ENCODE data around the gene CHD6.
"Not testable (repeated sequence)": the region's sequence is repeated elsewhere in the genome, so short reads cannot be mapped to it uniquely, and the experiment has no call there.

The CHD6 gene

GRCh38 chr20:41553142-41553879 lies 64.9 kb downstream of the CHD6 start:
- no peak overlapping the region for H3K4me3 ChIP-seq
- H3K27ac ChIP-seq: peak overlapping the region in 3 of 21 experiments; percentile 22 to 40 (median 36)

DNA sequence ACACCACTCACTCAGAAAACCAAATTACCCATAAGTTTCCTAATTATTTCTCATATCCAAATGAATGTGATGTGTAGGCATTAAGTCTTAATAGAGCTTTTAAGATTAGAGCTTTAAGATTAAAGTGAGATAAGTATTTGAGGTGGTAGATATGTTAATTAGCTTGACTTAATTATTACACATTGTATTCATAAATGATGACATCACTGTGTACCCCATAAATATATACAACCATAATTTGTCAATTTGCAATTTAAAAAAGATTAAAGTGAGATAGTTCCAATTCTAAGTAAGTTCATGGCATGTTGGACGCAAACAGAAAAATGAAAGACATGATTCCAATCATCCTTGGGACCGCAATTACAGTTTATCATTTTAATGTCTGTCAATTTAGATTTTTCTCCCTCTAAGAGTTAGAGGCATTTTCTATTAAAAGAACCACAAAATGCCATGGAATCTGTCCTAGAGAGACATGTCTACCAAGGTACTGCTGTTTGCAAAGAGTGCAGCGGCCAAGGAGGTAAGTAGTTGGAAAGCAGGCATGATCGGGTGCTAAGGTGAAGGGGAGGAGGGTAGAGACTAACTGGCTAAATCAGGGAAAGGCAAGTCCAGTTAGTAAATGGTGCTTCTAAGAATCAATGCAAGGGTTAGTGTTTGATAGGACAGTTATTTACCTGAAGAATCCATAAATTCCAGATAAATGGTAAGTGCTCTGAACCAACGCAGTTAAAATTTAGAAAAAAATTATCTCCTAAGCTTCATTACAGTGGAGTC lies 65.7 kb downstream of the CHD6 start:
- no peak overlapping the region for H3K27ac ChIP-seq
- no peak overlapping the region for H3K4me3 ChIP-seq

DNA sequence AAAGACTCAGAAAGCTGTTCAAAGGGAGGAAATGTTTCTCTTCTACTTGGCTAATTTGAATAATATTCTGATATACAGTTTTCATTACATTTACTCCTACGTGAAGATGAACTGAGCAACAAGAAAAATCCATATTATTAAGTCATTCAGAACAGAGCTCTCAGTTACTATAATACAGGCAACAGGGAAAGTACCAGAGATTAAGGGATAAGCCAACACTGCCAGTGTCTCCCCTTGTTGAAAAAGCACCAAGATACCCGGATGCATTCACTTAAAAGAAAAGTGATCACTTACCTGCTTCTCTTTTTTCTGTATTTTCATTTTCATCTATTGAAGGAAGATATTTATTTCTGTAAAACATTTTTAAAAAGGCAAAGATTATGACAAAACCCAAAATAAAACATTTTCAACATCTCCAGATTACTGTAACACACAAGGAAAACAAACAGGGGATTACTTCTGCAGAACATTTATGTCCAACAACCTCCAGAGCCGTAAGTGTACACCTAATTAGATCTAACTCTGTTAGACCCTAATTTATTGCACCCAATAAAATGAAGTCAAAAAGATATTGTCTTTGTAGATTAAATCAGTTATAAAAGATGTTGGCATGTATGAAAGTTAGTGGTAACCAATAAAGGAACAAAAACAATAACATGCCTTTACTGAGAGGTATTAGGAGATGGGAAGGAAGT lies 67.0 kb downstream of the CHD6 start:
- H3K4me3 ChIP-seq: no peak overlapping the region
- H3K27ac ChIP-seq: no peak overlapping the region

- no peak overlapping the region for H3K27ac ChIP-seq
These were observed 71.0 kb downstream of the CHD6 start for GRCh38 chr20:41547221-41547620.

DNA sequence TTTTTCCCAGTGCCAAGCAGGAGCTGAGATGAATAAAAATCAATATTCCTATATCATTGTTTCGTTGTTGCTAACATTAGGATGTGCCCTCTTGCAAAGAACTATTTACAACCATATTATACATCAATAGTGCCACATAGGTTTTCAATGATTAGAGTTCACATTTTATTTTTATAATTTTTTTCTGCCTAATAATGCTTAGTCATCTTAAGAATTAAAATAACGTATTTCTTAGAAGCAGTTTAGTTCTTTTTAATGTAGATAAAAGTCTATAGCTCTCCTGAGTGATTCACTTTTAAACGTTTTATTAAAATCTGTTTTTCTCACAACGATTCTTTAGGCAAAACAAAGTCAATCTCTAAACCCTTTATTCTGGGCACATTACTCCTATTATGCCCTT lies 71.6 kb downstream of the CHD6 start:
- Histone ChIP-seq H3K27ac (no peak overlapping the region), H3K4me3 (no peak overlapping the region)

More at GRCh38 chr20:41547221-41547620, 71.0 kb downstream of the CHD6 start:
- no peak overlapping the region for H3K4me3 ChIP-seq

GRCh38 chr20:41544472-41544871 lies 73.7 kb downstream of the CHD6 start:
- no peak overlapping the region for H3K4me3 ChIP-seq

GRCh38 chr20:41540918-41541317 lies 77.3 kb downstream of the CHD6 start:
- no peak overlapping the region for H3K27ac ChIP-seq
- H3K4me3 ChIP-seq: no peak overlapping the region

More at GRCh38 chr20:41544472-41544871, 73.7 kb downstream of the CHD6 start:
- no peak overlapping the region for H3K27ac ChIP-seq

DNA sequence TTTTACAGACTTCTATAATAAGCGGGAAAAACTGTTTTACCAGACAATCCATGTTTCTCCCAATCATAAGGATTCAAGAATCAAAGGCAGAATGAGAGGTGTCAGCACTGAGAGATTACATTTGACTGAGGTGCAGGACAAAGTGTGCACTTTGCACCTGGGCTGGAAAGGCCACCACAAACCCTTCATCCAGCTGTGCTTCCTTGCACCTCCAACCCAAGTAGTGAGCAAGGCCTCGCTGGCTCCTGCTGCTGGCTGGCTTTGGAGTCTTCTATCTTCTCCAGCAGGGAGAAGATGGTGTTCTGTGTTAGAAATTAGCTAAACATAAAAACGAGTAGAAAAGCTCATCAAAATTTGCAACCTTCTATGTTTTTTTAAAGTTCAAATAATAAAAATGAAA lies 77.7 kb downstream of the CHD6 start:
- peak overlapping the region in 1 of 21 experiments; percentile 21 for H3K27ac ChIP-seq
- H3K4me3 ChIP-seq: no peak overlapping the region

DNA sequence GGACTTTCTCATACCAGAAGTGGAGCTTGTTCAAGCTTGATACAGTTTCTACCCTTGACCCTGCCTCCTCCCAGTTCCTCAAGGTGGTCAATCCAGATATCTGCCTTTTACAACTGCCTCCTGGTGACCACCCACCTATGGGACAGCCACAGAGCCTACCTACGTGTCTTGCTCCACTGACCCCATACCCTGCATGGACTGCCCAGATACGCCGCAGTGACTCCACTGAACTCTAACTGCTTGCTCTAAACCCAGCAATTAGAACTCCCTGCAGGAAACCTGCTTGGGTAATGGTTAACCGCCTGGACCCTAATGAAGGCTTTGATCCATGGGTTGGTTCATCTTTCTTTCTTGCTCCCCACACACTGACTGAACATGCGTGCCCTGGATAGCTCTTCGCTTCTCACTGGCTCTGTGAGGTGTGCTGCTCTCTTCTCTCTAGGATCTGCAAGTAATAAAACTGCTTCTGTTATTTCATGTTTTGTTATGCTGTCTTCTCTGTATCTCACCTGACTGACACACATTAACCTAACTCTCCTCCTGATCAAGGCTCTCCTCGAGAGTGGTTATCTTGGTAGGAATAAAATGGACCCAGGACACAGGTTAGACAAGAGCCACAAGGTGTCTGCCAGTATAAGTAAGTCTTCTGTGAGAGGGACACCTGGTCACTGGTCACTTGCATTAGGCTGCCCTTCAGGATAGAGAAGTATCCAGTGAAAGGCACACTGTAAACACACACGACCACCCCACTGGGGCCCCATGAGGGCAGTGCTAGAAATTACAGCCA lies 79.2 kb downstream of the CHD6 start:
- H3K27ac ChIP-seq: no peak overlapping the region
- H3K4me3 ChIP-seq: no peak overlapping the region

DNA sequence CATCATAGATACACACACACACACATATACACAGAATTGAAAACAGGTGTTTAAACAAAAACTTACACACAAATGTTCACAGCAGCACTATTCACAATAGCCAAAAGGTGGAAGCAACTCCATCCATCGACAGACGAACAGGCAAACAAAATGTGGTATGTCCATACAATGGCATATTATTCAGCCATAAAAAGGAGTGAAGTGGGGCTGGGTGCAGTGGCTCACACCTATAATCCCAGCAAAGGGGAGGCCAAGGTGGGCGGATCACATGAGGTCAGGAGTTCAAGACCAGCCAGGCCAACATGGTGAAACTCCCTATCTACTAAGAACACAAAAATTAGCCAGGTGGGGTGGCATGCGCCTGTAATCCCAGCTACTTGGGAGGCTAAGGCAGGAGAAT lies 80.3 kb downstream of the CHD6 start:
- Histone ChIP-seq H3K4me3 (no peak overlapping the region), H3K27ac (no peak overlapping the region)

GRCh38 chr20:41535551-41535950 lies 82.6 kb downstream of the CHD6 start:
- not testable (repeated sequence) for H3K27ac ChIP-seq, H3K4me3 ChIP-seq

DNA sequence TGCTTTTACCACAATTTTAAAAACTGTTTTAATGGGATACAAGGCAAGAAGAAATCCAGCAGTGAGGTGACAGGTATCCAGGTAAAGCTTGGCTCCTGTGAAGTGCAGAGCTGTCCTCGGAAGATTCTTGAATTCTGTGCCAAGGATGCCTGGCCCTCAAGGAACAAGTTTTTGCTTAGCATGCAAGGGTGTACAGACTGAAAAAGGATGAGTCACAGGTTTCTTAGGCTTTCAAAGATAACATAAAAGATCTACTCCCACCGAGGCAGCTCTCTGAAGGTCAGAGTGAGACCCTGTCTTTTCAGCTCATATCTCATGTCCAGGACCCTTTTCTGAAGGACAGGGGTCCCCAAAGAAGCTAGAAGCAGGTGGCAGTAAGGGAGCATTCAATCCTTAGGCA lies 83.3 kb downstream of the CHD6 start:
- Histone ChIP-seq H3K27ac (no peak overlapping the region), H3K4me3 (no peak overlapping the region)

DNA sequence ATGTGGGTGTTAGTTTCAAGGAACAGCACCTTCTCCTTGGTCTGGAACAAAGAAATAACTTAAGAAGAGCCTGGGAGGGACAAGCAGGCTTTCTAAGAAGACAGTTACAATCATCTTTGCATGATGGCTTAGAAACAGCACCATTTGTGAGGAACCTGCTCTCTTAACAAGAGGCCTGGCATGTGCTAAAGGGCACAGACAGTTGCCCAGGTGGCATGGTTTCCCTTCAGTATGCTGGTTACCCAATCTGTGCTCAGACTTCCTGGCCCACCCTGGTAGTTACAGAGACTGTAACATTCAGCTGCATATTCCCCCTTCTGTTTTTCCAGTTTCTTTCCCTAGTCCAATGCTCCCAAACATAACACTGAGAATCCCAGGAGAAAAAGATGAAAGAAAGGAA lies 84.0 kb downstream of the CHD6 start:
- Histone ChIP-seq H3K27ac (no peak overlapping the region), H3K4me3 (no peak overlapping the region)

GRCh38 chr20:41533537-41534136 lies 84.5 kb downstream of the CHD6 start:
- H3K27ac ChIP-seq: no peak overlapping the region
- H3K4me3 ChIP-seq: no peak overlapping the region

DNA sequence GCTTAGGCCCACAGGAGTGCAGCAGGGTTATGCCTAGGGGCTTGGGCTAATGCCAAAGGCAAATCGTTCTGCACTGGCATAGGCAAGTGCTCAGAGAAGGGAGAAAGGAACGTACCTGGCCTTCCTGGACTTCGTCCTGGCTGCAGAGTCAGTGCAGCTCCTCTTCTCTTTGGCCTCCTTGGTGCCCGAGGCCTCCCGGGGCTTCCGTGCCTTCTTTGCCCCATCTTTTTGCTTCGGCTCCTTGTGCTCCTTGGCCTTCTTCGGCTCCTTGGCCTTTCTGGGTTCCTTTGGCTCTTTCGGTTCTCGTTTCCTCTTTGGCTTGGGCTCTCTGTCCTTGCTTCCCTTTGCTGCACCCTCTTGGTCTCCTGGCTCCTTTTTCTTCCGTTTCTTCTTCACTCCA lies 85.2 kb downstream of the CHD6 start:
- H3K27ac ChIP-seq: no peak overlapping the region
- no peak overlapping the region for H3K4me3 ChIP-seq

GRCh38 chr20:41531518-41532275 lies 86.5 kb downstream of the CHD6 start:
- no peak overlapping the region for H3K4me3 ChIP-seq

GRCh38 chr20:41530923-41531322 lies 87.3 kb downstream of the CHD6 start:
- H3K4me3 ChIP-seq: no peak overlapping the region
- no peak overlapping the region for H3K27ac ChIP-seq

More at GRCh38 chr20:41531518-41532275, 86.5 kb downstream of the CHD6 start:
- no peak overlapping the region for H3K27ac ChIP-seq

GRCh38 chr20:41526327-41526726 lies 91.8 kb downstream of the CHD6 start:
- Histone ChIP-seq H3K4me3 (no peak overlapping the region), H3K27ac (no peak overlapping the region)

Measured in skin epidermis (tissue), 12 donors.